GM19043 (cell line): ENCODE results near the gene CDK2.
A peak's percentile ranks its signal among the peaks of the same experiment; 100 is the strongest.
"Not testable (repeated sequence)": the region's sequence is repeated elsewhere in the genome, so short reads cannot be mapped to it uniquely, and the experiment has no call there.

Source experiments
- ATAC-seq: cut with Tn5 transposase; IDR thresholded peaks from one replicate; pipeline ENCODE4 v1.9.1; 2021; ENCODE audit warnings: low read depth; ENCODE audit not compliant: unreplicated experiment

Gene CDK2

DNA sequence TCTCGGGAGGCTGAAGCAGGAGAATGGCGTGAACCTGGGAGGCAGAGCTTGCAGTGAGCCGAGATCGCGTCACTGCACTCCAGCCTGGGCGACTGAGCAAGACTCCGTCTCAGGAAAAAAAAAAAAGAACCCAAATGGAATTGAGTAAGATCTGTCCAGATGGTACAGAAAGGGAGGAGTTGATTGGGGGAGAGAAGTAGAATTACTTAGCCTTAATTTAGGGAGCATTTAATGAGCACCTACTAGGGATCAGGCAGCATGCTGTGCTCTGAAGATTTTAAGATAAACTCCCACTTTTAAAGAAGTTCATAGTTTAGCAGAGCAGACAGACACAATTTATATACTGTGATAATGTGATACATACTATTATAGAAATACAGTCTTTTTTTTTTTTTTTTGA lies 11.8 kb downstream of the CDK2 start:
- no peak for ATAC-seq

DNA sequence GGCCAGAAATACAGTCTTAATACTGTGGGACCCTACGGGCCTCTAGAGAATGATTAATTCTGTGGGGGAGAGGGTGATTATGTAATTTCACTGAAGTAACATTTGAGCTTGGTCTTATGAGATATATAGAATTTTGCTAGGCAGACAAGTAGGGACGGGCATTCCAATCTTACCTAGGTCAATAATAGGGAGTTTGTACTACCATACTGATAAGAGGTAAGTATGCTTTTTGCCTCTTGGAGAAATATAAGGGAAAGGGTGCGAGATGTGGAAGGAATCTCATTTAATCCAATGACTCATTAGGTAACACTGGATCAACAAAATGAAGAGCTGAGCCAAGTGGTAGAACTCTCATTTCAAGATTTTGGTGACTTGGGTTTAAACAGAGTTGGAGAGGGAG lies 12.4 kb downstream of the CDK2 start:
- ATAC-seq: no peak

DNA sequence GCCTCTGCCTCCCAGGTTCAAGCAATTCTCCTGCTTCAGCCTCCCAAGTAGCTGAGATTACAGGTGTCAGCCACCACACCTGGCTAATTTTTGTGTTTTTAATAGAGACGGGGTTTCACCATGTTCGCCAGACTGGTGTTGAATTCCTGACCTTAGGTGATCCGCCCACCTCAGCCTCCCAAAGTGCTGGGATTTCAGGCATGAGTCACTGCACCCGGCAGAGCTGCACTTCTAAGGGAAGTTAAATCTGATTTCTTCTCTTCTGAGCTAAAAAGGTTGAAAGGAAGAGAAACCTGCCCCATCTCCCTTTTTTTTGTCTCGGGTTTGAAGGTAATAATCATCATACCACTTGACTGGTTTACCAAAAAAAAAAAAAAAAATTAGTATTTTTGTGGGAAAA lies 15.3 kb downstream of the CDK2 start:
- not testable (repeated sequence) for ATAC-seq

DNA sequence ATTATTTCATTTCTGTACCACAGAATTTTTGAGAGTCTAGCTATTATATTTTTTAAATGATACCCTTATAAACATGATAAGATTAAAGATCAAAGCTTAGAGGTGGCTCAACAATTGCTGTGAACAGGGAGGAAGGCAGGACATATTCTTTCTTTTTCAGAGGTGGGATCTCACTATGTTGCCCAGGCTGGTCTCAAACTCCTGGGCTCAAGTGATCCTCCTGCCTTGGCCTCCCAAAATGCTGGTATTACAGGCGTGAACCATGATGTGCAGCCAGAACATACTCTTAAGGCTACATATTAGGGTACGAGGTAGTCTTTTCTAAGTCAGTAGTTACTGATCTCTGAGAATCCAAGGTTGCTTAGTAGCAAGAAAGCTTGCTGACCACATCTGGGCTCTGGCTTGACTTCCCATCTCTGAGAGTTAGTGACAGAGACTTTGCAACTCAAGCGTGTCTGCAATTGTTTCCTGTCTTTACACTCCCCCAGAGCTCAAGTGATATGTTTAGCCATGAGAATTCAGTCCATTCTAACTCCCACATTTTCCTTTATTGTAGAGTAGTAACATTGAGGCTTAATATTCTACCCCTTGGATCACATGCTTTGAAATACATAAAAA lies 15.8 kb downstream of the CDK2 start:
- ATAC-seq: peak; percentile 89

DNA sequence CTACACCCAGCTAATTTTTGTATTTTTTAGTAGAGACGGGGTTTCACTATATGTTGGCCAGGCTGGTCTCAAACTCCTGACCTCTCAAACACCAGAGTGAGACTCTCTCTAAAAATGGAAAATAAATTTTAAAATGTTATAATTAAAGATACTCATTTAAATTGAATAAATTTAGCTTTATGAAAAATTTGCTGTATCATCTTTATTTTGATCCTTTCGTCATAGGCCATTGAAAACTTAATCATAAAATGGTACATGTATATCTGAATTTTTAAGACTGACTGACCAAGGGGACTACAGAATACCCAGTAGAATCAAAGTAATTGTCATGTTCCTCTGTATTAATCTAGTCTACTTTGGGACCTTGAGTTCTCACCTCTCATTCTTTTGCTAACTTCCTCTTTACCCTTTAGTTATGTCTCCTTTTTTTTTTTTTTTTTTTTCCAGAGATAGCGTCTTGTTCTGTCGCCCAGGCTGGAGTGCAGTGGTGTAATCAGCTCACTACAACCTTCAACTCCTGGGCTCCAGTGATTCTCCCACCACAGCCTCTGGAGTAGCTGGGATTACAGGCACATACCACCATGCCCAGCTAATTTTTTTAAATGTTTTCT lies 16.7 kb downstream of the CDK2 start:
- no peak for ATAC-seq

DNA sequence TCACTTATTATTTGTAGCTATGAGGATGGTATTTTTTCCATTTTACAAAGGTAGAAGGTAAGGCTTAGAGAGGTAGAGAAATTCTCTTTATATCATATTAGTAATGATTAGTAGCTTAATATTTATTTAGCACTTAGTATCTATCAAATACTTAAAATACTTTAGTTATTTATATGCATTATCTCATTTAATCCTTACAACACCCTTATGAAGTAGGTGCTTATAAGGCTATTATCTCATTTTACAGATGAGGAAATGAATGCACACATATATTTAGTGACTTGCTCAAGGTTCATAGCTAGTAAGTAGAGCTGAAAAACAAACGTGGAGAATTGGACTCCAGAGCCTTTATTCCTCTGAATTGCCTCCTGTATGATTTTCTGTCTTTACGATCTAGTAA lies 18.2 kb downstream of the CDK2 start:
- no peak for ATAC-seq

DNA sequence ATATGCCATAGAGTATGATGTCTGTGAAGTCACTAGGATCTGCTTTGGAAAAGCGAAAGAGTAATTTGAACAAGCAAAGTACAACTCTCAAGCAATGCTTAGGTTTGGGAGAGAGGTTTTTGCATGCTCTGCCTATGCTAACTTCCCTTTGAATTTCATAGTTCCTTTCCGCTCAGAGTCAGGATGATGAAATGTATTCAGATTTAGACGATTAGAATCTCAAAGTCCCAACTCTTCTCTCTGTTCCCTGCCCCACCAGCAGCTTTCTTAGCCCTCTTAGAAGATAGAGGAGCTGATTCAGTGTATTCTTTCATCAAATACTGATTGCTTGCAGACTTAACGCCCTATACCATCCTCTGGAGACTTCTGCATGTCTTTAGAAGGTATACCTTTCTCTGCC lies 18.7 kb downstream of the CDK2 start:
- no peak for ATAC-seq

DNA sequence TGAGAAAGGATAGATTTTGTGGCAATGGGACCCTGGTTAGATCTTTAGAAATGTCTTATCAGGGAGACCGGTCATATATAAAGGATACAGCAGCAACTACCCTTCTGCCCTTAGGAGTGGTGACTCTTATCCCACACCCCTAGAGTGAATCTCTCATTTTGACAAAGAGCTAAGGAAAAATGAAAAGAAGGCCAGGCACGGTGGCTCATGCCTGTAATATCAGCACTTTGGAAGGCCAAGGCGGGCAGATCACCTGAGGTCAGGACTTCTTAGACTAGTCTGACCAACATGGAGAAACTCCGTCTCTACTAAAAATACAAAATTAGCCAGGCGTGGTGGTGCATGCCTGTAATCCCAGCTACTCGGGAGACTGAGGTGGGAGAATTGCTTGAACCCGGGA lies 19.3 kb downstream of the CDK2 start:
- not testable (repeated sequence) for ATAC-seq

DNA sequence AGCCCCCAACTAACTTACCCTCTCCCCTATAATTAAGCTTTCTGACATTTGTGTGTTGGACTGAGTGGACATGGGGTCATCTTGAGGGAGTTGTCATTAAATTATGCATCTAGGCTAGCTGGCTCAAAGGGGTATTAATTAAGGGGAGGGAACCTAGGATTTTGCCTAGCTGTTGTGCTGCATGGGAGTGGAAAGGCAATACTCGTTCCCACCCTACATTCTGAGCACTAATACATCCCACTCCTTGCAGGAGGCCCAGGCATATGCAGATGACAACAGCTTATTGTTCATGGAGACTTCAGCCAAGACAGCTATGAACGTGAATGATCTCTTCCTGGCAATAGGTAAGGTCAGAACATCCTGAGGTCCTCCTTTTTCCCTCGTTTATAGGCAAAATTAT lies 24.5 kb downstream of the CDK2 start:
- ATAC-seq: no peak

DNA sequence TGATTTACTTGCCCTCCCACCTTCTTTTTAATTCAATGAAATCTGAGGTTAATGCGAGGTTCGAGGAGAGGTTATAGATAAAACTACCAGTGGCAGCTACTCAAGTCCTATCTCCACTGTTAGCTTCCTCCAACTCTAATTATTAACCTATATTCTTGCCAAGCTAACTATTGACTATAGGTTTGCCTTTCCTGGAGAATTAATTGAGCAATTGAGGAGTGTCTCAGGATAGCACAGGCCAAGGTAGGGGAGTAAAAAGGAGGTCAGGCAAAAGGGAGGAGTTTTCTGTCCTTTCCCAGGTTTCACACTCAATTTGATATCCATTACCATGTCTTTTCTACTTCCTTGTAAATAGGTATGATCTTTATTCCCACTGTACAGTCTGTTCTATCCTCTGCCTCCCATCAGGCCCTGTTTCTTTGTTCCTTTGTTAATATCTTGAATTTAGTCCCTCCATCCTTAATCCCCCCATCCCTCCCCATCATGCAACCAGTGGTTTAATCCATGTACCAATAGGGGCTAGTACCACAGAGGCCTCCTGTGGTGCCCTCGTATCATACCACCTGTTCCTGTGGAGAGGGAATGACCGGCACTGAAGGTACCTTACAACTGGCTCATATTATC lies 26.7 kb downstream of the CDK2 start:
- no peak for ATAC-seq

DNA sequence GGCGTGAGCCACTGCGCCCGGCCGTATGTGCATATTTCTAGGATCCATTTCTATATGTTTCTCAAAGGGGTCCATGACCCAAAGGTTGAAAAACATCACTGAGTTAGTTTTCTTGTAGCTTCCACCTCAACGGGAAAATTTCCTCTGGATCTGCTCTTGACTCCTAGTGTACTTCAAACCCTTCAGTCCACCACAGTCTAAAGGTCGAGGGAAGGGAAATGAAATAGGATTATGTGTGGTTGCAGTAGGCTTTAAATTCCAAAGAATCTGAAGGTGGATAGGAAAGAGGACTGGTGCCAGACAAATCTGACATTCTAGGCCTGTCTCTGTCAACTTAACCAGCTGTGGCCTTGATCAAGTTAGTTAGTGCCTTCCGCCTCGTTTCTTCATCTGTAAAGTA lies 28.7 kb downstream of the CDK2 start:
- no peak for ATAC-seq

DNA sequence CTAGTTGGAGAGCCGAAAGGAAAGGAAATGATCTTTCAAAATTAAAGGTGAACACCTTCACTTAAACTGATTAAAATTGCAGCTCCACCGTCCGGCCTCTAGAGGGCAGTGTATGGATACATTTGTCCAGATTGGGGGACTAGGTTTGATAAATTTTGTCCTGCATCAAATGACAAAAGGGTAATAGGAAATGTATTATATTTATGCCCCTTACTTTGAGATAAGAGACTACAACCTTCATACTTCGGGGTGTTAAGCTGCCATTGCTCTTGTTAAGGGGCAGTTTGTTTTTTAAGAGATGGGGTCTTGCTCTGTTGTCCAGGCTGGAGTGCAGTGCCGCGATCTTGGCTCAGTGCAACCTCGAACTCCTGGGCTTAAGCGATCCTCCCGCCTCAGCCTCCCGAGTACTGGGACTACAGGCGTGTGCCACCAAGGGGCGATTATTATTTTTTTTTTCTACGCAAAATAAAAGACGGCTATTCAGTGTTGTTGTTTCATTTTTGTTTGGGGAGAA lies 29.6 kb downstream of the CDK2 start:
- ATAC-seq: no peak

DNA sequence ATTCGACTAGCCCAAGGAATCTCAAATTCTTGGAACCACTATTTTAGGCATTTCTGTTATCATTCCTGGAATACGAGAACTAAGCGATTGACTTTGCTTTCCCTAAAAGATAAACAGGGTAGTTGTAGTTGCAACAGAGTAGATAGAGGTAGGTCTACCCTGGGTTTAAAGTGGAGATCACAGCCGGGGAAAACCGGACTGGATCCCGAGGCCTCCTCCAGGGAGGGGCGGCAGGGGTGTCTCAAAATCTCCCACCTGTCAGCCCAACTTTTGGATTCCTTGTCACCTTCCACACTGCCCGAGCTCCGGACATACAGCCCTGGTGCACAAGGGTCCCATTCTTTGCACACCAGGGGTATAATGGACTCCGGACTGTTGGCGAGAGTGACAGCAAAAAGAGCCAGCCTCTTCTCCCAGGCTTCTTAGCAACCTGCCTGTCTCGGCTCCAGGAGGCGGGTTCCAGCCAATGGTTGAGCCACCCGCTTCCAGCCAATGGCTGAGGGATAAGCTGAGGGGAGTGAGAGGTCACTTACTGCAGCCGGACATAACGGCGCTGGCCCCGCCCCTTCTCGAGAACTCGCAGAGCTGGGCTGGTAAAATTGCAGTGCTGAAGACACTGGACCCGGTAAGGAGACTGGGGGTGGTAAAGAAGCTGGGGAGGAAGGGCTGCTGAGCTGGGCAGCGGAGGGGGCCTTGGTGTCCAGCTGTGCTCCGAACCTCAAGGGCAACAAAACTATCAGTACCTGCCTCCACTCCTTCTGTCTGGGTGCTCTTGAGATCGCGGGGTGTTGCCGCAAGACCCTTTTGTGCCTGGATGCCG lies 30.3 kb downstream of the CDK2 start, which contains the start of gene SUOX:
Gene SUOX, plus strand, starts transcription at position 562 of the 820 bp plus-strand sequence. CDS start 4,946 bp downstream, outside the sequence.
- ATAC-seq: peak; percentile 99

DNA sequence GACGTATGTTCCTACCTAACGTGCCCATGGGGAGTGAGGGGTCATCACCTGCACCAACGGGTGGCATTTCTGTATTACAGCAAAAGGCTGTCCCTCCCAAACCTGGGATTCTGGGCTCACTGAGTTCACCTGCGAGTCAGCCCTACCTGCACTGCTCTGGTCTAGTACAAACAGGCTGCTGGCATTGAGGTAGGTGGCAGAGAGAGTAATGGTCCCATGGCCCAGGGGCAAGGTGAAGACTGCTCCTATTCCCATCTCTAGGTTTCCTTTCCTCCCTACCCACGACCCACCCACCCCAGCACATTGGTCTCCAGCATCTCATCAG lies 30.9 kb downstream of the CDK2 start:
- no peak for ATAC-seq

DNA sequence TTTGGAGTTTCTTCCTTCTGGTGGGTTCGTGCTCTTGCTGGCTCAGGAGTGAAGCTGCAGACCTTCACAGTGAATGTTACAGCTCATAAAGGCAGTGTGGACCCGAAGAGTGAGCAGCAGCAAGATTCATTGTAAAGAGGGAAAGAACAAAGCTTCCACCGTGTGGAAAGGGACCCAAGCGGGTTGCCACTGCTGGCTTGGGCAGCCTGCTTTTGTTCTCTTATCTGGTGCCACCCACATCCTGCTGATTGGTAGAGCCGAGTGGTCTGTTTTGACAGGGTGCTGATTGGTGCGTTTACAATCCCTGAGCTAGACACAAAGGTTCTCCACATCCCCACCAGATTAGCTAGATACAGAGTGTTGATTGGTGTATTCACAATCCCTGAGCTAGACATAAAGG lies 32.9 kb downstream of the CDK2 start:
- ATAC-seq: not testable (repeated sequence)

DNA sequence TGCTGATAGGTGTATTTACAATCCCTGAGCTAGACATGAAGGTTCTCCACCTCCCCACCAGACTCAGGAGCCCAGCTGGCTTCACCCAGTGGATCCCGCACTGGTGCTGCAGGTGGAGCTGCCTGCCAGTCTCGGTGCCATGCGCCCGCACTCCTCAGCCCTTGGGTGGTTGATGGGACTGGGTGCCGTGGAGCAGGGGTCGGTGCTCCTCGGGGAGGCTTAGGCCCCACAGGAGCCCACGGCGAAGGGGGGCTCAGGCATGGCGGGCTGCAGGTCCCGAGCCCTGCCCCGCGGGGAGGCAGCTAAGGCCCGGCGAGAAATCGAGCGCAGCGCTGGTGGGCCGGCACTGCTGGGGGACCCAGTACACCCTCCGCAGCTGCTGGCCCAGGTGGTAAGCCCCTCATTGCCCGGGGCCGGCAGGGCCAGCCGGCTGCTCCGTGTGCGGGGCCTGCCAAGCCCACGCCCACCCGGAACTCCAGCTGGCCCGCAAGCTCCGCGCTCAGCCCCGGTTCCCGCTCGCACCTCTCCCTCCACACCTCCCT lies 33.4 kb downstream of the CDK2 start:
- ATAC-seq: not testable (repeated sequence)

DNA sequence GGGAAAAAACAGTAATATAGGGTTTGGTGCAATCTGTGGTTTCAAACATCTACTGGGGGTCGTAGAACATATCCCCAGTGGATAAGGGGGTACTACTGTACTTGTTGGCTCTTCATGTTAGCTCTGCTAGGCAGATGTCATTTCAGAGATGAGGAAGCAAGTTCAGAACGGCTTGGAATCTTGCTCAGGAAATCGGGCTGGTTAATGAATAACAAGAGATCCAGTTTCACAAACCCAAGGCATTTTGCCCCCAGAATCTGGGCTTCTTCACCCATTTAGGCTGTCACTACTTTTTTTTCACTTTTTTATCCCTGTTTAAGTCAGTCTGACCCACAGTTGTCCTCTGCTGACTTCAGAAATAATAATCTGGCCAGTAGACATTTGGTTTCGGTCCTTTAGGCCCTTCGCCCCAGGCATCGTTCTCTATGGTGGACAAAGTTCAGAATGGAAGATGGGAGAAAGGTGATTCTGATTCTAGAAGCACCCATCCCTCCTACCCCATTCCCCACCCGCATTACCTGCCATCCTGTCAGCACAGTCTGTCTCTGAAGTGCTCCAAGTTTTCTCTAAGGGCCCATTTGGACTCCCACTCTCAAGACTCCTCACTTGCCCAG lies 35.0 kb downstream of the CDK2 start:
- ATAC-seq: no peak

DNA sequence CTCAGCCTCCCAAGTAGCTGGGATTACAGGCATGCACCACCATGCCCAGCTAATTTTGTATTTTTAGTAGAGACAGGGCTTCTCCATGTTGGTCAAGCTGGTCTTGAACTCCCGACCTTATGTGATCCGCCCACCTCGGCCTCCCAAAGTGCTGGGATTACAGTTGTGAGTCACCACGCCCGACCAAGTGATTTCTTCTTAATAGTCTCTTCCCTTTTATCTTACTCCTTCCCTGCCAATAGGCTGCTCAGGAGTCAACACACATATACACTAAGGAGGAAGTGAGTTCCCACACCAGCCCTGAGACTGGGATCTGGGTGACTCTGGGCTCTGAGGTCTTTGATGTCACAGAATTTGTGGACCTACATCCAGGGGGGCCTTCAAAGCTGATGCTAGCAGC lies 36.7 kb downstream of the CDK2 start:
- ATAC-seq: not testable (repeated sequence)

DNA sequence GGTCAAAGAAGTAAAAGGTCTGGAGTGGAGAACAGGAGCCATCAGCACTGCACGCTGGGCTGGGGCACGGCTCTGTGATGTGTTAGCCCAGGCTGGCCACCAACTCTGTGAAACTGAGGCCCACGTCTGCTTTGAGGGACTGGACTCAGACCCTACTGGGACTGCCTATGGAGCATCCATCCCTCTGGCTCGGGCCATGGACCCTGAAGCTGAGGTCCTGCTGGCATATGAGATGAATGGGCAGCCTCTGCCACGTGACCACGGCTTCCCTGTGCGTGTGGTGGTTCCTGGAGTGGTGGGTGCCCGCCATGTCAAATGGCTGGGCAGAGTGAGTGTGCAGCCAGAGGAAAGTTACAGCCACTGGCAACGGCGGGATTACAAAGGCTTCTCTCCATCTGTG lies 37.6 kb downstream of the CDK2 start:
- no peak for ATAC-seq
